CD4-positive, alpha-beta T cell treated with Interferon alpha-2 for 1 hour (primary cell): ENCODE results near the gene DDX10.
"Not testable (repeated sequence)": the region's sequence is repeated elsewhere in the genome, so short reads cannot be mapped to it uniquely, and the experiment has no call there.

Experiments
- DNase-seq, 2 donors: peaks; one replicate each; pipeline ENCODE4 v3.0.0-alpha.2; 2020 to 2022

The DDX10 gene

DNA sequence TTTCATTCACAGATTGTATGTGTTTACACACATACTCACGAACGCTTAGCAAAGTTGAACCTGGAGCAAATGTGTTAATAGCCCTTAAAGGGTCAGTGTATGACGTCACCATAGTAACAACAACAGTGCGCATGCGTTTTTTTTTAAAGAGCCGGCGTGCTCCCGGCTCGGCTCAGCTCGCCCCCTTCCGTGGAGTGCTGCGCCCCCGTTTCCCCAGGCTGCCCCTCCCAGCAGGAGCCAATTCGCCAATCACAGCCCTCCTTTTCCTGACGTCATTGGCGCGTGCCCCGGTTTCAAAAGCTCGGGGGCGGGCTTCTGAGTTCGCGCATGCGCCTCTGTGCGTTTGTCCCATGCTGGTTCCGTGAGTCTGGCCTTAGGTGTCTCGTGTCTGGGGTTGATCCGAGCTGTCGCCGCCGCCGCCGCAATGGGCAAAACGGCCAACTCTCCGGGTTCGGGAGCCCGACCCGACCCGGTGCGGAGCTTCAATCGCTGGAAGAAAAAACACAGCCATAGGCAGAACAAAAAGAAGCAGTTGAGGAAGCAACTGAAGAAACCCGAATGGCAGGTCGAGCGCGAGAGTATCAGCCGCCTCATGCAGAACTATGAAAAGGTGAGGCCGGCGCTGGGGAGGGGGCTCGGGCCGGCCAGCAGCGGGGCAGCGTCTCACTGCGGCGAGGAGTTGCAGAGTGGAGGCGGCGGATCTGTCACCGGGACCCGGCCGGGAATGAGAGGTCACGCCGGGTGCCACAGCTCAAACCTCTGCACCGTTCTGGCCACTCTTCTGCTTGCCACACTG is at the start of gene DDX10:
DDX10 (plus strand) TSS at position 340 of the 796 bp plus-strand sequence; CDS start at position 425, 85 bp downstream.
- peak; percentile 99 for DNase-seq

DNA sequence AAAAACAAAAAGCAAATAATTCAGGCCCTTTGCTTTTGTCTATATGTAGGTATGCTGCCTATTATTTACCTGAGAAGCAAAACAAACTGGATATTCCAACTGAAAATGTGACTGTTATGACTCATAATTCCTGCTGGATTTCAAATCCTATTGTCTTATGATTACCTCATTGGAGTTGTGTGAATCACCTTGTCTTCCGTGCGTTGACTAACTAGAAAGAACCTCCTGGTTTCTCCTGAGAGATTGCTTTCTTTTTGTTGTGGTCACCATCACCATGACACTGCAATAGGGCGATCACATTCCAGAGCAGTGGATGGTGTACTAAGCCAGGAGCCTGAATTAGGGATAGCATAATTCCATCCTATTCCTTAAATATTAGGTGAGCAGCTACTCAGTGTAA is 48.3 kb upstream of the DDX10 start:
- no peak for DNase-seq

DNA sequence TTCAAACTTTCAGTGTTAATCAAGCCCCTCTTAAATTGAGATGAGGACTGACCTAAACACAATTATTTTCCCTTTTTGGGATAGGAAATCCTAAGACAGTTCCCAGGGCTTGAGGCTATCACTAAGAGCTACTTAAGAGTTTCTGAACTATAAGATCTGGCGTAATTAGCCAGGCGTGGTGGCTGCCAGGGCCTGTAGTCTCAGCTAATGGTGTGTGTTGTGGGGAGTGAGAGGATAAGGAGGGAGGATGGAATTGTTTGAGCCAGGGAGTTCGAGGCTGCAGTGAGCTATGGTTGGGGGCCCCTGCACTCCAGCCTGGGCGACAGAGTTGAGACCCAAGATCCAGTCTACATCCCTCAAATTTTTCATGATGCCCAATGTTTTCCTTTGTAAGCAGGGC is 47.8 kb upstream of the DDX10 start:
- no peak for DNase-seq

DNA sequence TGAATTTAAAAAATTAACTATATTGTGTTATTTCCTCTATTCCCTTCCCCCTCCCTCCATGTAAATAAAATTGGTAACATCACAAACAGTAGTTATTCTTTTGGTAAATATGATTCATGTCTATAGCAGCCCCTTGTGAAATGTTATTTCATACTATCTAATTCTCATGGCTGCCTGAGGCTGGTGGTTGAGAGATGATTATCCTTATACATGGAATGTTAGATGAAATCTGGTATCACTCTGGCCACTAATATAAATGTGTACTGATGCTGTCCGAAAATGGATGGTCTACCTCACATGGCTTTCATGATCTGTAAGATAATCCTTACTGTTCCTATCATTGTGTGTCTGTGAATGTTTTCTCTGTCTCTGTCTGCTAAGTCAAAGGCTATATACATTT is 46.3 kb upstream of the DDX10 start:
- no peak for DNase-seq

DNA sequence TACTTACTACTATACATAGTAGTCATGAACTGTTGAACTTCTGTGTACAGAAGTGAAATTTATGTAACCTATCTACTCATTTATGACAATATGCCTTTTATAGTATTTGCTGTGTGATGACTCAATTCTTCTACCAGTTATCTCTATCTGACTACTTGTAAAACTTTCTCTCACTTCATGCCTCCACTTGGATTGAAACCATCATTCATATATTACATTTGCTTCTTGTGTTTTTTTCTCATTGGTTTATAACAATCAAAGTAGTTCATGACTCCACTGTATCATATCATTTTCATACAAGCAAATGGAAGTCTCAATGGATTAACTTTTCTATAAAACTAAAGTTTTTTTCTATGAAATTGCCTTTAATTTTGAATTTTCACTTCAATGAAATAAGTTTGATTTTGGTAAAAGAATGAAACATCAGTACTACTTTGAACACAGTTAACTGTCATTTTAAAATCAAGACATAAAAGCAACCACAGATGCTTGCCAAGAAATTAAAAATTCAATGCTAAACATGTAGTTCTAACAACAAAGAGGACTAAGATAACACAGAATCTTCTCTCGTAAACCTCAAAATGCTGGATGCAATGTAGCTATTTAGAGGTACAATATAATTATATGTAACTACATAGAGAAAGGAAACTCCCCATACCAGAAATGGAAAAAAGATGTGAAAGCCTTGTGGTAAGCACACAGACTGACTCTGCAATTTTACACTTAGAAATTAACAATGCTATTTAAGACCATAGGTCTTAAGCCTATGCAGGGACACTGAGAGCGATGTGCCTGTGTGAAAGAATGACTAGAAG is 43.7 kb upstream of the DDX10 start:
- DNase-seq: no peak

DNA sequence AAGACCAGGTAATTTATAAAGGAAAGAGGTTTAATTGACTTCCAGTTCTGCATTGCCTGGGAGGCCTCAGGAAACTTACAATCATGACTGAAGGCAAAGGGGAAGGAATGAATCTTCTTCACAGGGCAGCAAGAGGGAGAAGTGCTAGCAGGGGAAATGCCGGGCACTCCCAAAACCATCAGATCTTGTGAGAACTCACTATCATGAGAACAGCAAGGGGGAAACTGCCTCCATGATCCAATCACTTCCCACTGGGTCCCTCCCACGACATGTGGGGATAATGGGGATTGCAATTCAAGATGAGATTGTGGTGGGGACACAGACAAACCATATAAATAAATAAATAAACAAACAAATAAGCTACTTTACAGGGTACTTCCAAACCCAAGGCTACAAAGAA is 42.5 kb upstream of the DDX10 start:
- no peak for DNase-seq

DNA sequence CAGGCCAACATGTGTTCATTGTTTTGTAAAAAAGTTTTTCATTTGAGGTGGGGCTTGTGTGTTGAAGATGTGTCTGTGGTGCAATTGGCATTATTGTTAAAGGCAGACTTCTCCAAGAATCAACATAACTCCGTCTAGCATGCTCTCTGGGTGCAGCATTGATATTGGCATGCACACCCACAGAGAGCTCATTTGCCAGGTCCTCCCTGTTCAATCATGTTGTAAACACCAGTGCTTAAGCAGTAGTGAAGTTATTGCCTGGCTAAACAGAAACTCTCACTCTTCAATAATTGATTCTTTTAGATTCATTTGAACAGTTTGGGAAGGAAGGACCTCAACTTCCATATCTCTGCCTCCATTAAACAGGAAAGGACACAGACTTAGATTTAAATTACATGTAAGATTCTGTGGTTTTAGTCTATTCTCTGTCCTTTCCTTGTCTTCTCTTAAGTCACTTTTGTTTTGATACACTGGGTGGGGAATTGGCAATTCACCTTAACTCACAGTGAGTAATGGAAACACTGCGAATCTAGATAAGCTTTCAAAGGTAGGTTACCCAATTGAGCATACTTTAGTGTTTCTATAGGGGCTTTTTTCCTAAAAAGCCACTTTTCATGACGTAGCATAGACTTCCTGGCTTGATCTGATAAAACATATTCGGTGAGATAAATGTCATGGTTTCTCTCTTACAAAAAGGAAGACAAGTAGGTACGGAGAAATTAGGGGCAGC is 40.5 kb upstream of the DDX10 start:
- DNase-seq: peak in 1 of 2 donors; percentile 1

DNA sequence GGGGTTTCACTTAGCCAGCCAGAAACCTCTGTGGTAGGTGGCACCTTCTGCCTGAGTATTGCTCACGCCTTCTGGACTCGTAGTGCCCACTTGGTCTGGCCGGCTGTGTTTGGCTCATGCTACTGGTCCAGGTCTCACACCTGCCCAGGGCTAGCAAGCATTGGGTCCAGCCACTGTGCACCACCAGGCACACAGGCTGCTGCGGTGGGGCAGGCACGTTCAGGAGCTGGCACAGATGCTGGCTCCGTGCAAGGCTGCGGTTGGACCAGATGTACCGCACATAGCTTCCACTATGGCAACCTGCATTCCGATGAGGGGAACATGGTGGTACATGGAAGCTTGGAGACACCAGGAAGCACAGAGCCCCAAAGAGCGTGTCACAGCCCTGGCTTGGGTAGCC is 36.5 kb upstream of the DDX10 start:
- no peak for DNase-seq

DNA sequence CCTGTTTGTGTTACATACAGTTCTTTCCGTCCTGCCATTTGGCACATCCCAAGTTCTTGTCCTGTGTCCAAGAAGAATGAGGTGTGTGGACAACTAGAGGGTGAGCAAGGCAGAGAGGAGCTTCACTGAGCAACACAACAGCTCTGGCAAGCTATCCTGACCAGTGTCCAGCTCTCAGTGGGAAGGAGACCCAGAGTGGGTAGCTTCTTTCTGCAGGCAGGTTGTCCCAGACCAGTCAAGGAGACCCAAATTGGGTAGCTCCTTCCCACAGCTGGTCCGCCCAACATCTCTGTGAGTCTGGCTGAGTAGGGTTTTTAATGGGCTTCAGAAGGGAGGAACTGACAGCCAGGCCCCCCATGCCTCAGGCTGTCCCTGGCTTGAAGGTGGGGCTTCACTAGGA is 36.1 kb upstream of the DDX10 start:
- no peak for DNase-seq

DNA sequence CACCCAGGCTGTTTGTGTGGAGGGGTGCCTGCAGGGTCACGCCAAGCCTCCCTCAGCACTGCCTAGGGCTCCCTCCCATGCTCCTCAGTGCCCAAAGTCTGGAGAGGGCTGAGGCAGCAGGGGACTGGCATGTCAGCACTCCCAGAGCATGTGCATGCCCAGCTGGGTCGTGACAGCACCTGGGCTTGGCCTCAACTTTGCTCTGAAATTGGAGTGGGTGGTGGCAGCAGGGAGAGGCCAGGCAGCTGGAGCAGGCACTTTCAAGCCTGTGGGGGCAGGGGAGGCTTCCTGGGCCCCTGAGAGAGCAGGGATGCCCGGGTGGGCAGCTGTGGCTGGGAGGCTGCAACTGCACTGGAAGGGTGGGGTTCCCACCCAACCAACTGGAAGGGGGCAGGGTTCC is 35.6 kb upstream of the DDX10 start:
- no peak for DNase-seq

DNA sequence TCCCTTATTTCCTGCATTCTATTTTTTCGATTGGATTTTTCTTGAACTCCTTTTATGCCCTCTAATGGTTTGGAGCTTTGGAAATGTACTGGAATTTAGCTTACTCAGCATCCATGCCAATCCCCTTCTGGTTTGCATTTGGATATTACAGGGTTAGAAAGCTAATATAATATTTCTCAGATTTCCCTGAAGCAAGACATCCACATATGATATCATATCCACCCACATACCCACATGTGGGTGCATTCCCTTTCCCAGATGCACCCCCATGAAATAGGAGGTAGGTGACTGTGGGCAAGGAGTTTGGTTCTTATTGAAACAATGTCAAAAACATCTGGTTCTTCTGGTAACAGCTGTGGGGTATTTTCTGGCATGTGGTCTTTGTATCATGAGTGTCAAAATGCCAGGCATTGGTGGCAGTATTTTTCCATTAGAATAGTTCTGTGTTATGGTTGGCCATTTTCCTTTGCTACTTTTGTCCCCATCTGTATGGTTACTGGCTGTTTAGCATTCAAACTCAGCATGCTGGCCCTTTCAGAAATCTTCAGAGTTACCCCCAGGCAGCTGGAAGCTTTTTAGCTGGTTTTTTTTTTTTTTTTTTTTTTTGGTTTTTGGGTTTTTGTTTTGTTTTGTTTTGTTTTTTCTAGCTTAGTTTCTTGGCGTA is 32.7 kb upstream of the DDX10 start:
- no peak for DNase-seq

DNA sequence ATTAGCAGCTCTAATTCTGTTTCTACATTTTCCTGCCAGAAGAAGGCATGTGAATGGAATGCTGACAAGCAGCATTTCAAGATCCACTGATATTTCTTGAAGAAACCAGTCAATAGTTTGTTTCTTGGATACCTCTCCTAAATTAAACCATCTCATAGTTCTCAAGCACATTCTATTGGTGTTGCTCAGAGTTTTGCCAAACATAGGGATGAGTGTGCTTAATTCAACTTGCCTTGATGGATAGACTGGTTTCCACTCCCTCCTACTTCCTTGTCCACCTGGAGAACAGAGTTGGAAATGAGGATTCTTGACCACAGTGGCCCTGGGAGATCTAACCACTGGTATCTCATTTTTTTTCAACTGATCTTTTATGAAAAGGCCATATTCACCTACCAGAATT is 29.8 kb upstream of the DDX10 start:
- no peak for DNase-seq

DNA sequence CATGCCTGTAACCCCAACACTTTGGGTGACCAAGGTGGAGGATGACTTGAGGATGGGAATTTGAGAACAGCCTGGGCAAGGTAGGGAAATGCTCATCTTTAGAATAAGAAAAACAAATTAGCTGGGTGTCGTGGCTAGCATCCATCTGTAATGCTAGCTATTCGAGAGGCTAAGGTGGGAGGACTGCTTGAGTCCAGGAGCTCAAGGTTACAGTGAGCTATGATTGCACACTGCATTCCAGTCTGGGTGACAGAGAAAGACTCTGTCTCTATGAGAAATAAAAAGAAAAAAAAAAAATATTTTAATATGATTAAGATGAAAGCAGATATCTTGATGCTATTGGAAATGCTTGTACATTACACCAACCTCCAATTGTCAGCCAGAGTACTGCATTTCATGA is 28.6 kb upstream of the DDX10 start:
- DNase-seq: no peak

DNA sequence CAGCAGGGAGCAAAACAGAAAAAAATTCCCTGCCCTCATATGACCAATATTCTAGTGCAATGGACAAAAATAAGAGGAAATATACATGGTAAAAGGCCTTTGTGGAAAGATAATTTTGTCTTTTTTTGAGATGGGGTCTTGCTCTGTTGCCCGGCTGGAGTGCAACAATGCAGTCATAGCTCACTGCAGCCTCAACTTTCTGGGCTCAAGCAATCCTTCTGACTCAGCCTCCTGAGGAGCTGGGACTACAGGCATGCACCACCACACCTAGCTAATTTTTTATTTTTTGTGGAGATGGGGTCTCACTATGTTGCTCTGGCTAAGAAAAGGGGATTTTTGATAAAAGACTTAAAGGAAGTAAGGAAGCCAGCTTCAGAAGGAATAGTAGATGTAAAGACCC is 25.7 kb upstream of the DDX10 start:
- DNase-seq: no peak

DNA sequence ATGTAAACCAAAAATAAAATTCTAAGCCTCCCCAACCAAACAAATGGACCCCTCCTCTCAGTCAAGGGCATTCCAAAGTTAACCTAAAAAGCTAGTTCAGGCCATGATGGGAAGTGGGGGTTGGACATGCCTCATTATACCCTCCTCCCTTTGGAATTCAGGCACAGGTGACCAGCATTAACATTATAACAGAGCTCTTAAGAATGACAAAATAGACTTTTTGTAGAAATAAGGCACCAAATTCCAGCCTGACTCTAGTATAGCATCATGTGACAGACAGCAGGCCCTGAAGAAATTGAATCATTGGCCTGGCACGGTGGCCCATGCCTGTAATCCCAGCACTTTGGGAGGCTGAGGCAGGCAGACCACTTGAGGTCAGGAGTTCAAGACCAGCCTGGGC is 23.1 kb upstream of the DDX10 start:
- DNase-seq: not testable (repeated sequence)

DNA sequence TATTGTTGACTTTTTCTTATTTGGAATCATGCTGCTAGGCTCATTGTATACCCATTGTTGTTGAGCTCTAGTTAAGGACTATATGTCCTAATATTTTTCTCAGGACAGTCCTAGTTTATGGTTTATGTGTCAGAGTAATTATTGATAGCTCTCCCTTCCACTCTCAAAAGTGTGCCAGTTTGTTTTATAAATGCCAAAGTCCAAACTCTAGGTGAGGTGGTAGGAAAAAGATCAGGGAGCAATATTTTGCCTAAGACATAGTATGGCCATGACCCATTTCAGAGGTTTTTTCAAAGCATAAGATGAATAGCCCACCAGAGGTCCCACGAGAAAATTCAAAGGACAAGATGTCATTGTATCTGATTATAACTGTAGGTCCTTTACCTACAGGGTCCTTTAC is 20.9 kb upstream of the DDX10 start:
- DNase-seq: no peak

DNA sequence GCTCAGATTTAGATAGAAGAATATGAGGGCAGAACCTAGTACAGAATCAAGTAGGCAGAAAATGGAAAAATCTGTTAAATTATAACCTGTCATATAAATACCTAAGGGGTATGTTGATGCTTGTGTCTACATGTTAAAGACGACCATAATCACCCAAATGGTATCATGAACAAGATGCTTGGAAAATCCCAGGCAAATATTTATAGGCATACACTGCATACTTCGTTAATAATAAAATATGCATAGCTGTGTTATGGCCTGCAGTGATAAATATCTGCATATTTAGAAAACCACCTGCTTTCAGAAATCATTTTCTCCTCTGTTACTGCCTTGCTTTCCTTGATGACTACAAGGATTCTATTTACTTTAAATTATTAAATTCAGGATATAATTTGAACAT is 18.9 kb upstream of the DDX10 start:
- no peak for DNase-seq

DNA sequence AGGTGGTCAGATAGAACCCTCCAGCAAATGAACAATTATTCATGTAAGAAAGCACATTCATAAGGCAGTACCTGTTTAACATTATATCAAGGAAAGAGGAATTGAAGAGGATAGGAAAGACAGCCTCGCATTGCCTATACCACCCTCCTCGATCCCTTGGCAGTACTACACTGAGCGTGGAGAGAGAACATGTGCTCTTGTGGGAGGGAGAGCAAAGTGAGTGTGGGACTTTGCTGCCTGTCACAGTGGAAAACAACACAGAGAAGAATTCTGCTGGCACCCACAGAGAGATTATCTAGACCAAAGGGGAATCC is 17.5 kb upstream of the DDX10 start:
- no peak for DNase-seq

DNA sequence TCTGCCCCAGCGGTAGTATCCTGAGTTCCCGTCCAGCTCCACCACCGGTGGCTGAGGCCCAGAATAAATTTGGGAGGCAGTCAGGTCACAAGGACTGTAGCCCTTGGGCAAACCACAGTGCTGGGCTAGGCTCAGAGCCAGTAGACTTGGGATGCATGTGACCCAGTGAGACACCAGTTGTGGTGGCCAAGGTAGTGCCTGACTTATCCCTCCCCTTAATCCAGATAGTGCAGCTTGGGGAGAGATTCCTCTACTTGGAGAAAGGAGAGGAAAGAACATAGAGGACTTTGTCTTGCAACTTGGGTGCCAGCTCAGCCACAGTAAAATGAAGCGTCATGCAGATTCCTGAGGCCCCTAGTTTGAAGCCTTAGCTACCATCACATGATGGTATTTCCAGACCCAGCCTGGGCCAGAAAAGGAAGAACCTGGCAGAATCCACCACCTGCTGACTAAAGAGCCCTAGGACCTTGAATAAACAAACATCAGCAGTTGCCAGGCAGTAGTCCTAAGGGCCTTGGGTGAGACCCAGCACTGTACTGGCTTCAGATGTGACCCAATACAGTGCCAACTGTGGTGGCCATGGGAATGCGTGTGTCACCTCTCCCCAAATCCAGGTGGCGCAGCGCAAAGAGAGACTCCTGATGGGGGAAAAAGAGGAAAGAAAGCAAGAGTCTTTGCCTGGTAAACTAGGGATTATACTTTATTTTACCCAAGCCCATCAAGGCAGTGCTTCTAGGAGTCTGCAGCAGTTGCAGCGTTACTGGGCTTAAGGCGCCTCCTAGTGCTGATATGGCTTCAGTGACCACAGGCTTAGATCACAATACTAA is 17.0 kb upstream of the DDX10 start:
- DNase-seq: peak; percentile 55 to 70

DNA sequence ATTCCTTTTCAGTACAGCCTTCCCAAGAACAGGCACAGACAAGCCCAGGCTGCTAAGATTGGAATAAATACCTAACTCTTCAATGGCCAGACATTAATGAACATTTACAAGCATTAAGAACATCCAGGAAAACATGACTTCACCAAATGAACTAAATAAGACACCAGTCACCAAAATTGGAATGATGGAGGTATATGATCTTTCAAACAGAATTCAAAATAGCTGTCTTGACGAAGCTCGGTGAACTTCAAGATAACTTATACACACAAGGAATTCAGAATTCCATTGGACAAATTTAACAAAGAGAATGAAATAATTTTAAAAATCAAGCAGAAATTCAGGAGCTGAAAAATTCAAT is 16.4 kb upstream of the DDX10 start:
- no peak for DNase-seq

DNA sequence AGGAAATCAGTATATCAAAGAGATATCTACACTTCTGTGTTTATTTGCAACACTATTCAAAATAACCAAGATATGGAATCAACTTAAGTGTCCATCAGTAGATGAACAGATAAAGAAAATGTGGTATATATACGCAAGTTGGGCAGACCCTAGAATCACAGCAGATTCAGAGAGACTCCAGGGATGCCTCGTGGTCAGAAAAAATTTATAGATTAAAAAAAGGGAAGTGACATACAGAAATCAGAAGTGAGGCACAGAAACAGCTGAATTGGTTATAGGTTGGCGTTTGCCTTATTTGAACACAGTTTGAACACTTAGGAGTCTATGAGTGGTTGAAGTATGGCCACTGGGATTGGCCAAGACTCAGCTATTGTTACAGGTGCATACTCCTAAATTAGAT is 10.8 kb upstream of the DDX10 start:
- DNase-seq: not testable (repeated sequence)

DNA sequence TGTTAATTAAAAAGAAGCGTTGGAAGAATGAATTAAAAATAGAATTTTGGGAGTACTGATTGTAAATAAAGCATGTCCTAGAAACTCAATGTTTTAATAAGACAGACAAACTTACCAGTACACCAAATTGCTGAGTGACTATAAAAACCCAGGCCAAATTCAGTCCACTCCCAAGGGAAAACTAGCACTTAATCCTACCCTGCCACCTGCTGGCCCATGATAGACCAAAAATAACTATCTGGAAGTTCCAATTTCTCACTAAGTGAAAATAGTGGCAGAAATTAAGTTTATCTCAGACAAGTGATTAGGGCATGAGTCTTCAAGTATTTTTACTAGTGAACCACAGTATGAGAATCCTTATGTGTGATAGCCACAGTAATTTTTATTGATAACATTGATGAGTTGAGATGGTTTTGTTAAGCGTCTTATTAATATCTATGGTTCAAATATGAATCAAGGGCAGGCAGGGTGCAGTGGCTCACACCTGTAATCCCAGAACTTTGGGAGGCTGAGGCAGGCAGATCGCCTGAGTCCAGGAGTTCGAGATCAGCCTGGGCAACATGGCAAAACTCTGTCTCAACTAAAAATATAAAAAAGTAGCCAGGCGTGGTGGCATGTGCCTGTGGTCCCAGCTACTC is 9.8 kb upstream of the DDX10 start:
- DNase-seq: peak in 1 of 2 donors; percentile 35
